ENCODE measurements around the gene DTYMK.

GRCh38 chr2:241689306-241689705 is 2.7 kb upstream of the DTYMK start:
- TF ChIP-seq, protein P1, sequence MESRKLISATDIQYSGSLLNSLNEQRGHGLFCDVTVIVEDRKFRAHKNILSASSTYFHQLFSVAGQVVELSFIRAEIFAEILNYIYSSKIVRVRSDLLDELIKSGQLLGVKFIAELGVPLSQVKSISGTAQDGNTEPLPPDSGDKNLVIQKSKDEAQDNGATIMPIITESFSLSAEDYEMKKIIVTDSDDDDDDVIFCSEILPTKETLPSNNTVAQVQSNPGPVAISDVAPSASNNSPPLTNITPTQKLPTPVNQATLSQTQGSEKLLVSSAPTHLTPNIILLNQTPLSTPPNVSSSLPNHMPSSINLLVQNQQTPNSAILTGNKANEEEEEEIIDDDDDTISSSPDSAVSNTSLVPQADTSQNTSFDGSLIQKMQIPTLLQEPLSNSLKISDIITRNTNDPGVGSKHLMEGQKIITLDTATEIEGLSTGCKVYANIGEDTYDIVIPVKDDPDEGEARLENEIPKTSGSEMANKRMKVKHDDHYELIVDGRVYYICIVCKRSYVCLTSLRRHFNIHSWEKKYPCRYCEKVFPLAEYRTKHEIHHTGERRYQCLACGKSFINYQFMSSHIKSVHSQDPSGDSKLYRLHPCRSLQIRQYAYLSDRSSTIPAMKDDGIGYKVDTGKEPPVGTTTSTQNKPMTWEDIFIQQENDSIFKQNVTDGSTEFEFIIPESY (IDR thresholded peaks at IDR 0.05): no peak
- TF ChIP-seq, protein P2, sequence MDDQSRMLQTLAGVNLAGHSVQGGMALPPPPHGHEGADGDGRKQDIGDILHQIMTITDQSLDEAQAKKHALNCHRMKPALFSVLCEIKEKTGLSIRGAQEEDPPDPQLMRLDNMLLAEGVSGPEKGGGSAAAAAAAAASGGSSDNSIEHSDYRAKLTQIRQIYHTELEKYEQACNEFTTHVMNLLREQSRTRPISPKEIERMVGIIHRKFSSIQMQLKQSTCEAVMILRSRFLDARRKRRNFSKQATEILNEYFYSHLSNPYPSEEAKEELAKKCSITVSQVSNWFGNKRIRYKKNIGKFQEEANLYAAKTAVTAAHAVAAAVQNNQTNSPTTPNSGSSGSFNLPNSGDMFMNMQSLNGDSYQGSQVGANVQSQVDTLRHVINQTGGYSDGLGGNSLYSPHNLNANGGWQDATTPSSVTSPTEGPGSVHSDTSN (IDR thresholded peaks at IDR 0.05; ENCODE audit: insufficient replicate concordance, low read depth, low read length): no peak
- TF ChIP-seq JUND (IDR thresholded peaks at IDR 0.05; ENCODE audit: low read depth, low read length) (no peak), KAT2A (conservative IDR thresholded peaks at IDR 0.05; ENCODE audit: control insufficient read depth, low read depth, low read length) (no peak), CEBPB (IDR thresholded peaks at IDR 0.05; ENCODE audit: borderline replicate concordance in 1 of 2, low read depth in 2 of 2, low read length in 2 of 2) (no peak), ZNF384 (IDR thresholded peaks at IDR 0.05; ENCODE audit: borderline replicate concordance, low read depth, low read length) (no peak), POLR2A (IDR thresholded peaks at IDR 0.05; ENCODE audit: low read depth, low read length) (no peak), EZH2 (IDR thresholded peaks at IDR 0.05; ENCODE audit: borderline replicate concordance, control insufficient read depth, low read depth, low read length) (no peak)

Measured in GM12878 (cell line).